H1 (cell line): Measurements from ENCODE around the gene BEX3. TPM values are rescaled to one million over a fixed set of nuclear protein-coding genes. Genes with fewer than 3 reads are reported as not detected.
"Not testable (repeated sequence)": the region's sequence is repeated elsewhere in the genome, so short reads cannot be mapped to it uniquely, and the experiment has no call there.

Experiments
- CTCF ChIA-PET: fragments of 300-600 bp; sonication (Branson Sonifier 250); formaldehyde crosslinking; loops from one replicate; lab custom pipeline; 2021; ENCODE audit not compliant: partially characterized antibody; lab: Charles Lee
- POLR2A ChIA-PET: fragments of 300-600 bp; sonication (Branson Sonifier 250); formaldehyde crosslinking; loops from one replicate; lab custom pipeline; 2021; ENCODE audit warnings: inconsistent platforms; ENCODE audit not compliant: partially characterized antibody; lab: Charles Lee
- DNase-seq, 2 experiments: peaks; one replicate each; pipeline versions ENCODE4 v3.0.0 to v3.0.0-alpha.2; 2010 to 2022; ENCODE audit warnings: low spot score in 2 of 2, low read depth in 1 of 2, mixed read lengths in 1 of 2
- FAIRE-seq: peaks from 2 replicates; lab custom pipeline; 2011; peaks lifted over from hg19 to GRCh38; lab: Jason Lieb, UNC
- H2AFZ ChIP-seq: 2 replicates; pipeline ENCODE4 v1.8.1; 2012; ENCODE audit warnings: low read length, inconsistent platforms
- H2AK5ac ChIP-seq: 2 replicates; pipeline ENCODE4 v1.6.1; 2013; ENCODE audit warnings: low read depth, low read length
- H2BK120ac ChIP-seq: replicated peaks from 2 replicates; pipeline ENCODE3; 2013; ENCODE audit warnings: low read depth, low read length, inconsistent platforms
- H2BK12ac ChIP-seq: 2 replicates; pipeline ENCODE4 v1.6.1; 2013; ENCODE audit warnings: low read depth, low read length
- H2BK15ac ChIP-seq: 2 replicates; pipeline ENCODE4 v1.6.1; 2013; ENCODE audit warnings: low read length
- H2BK20ac ChIP-seq: 2 replicates; pipeline ENCODE4 v1.6.1; 2013; ENCODE audit warnings: low read length
- H2BK5ac ChIP-seq: 2 replicates; pipeline ENCODE4 v1.6.1; 2013; ENCODE audit warnings: low read depth, low read length
- H3K14ac ChIP-seq: 2 replicates; pipeline ENCODE4 v1.6.1; 2013; ENCODE audit warnings: inconsistent platforms; ENCODE audit not compliant: insufficient read length
- H3K18ac ChIP-seq: 2 replicates; pipeline ENCODE4 v1.6.1; 2013; ENCODE audit warnings: low read length; ENCODE audit errors: extremely low read depth
- H3K23ac ChIP-seq: 2 replicates; pipeline ENCODE4 v1.6.1; 2013; ENCODE audit warnings: inconsistent platforms; ENCODE audit not compliant: insufficient read length
- H3K23me2 ChIP-seq: 2 replicates; pipeline ENCODE4 v1.6.1; 2013; ENCODE audit warnings: low read depth, low read length
- H3K27ac ChIP-seq: 2 replicates; pipeline ENCODE4 v1.6.1; 2011; ENCODE audit warnings: low read depth, low read length, inconsistent platforms
- H3K27me3 ChIP-seq, 4 experiments: replicated peaks in 1 of 4; 1 replicate in 1 of 4; 2 replicates in 3 of 4; pipeline versions ENCODE4 v1.6.1 to v1.8.1; 2011 to 2013; ENCODE audit warnings: low read length in 3 of 4, mild to moderate bottlenecking in 3 of 4, inconsistent platforms in 2 of 4, mixed read lengths in 2 of 4, moderate library complexity in 1 of 4; ENCODE audit not compliant: control insufficient read depth in 3 of 4, insufficient read depth in 3 of 4; ENCODE audit errors: extremely low read depth in 1 of 4
- H3K36me3 ChIP-seq, 4 experiments: 2 replicates each; pipeline versions ENCODE4 v1.6.1 to v1.8.1; 2011 to 2013; ENCODE audit warnings: mild to moderate bottlenecking in 4 of 4, low read length in 3 of 4, moderate library complexity in 2 of 4, control low read depth in 1 of 4, inconsistent platforms in 1 of 4; ENCODE audit not compliant: insufficient read depth in 4 of 4, control insufficient read depth in 2 of 4
- H3K4ac ChIP-seq: replicated peaks from 2 replicates; pipeline ENCODE3; 2013; ENCODE audit warnings: low read length, low read depth, mixed read lengths, inconsistent platforms; ENCODE audit not compliant: insufficient read length
- H3K4me1 ChIP-seq, 4 experiments: replicated peaks in 1 of 4; 1 replicate in 1 of 4; 2 replicates in 3 of 4; pipeline versions ENCODE4 v1.6.1 to v1.8.1; 2011 to 2013; ENCODE audit warnings: low read length in 3 of 4, inconsistent platforms in 2 of 4, mixed read lengths in 1 of 4; ENCODE audit not compliant: insufficient read depth in 4 of 4, control insufficient read depth in 3 of 4
- H3K4me2 ChIP-seq, 2 experiments: 2 replicates each; pipeline versions ENCODE4 v1.6.1 to v1.8.1; 2011 to 2013; ENCODE audit warnings: low read depth in 2 of 2, low read length in 2 of 2, control low read depth in 1 of 2, inconsistent platforms in 1 of 2, mild to moderate bottlenecking in 1 of 2; ENCODE audit not compliant: insufficient read depth in 1 of 2
- H3K4me3 ChIP-seq, 4 experiments: fragments of 200-600, 300-600 bp in 1 of 4; sonication (generic), shearing (Covaris generic), sonication (Bioruptor Twin) in 1 of 4; 2 replicates each; pipeline versions ENCODE4 v1.5.1 to v1.8.1; 2011 to 2016; ENCODE audit warnings: low read length in 4 of 4, low read depth in 3 of 4, control low read depth in 2 of 4, inconsistent platforms in 2 of 4, mild to moderate bottlenecking in 2 of 4, mixed read lengths in 1 of 4, moderate library complexity in 1 of 4; ENCODE audit not compliant: insufficient read depth in 2 of 4; ENCODE audit errors: extremely low read depth in 1 of 4
- H3K56ac ChIP-seq: replicated peaks from 2 replicates; pipeline ENCODE3; 2013; ENCODE audit warnings: low read depth, mild to moderate bottlenecking, mixed read lengths, low read length, inconsistent platforms; ENCODE audit not compliant: insufficient read length
- H3K79me1 ChIP-seq: 2 replicates; pipeline ENCODE4 v1.6.1; 2013; ENCODE audit warnings: low read depth, low read length, control low read depth
- H3K79me2 ChIP-seq, 2 experiments: 2 replicates each; pipeline versions ENCODE4 v1.6.1 to v1.8.1; 2012 to 2013; ENCODE audit warnings: low read length in 2 of 2, mild to moderate bottlenecking in 2 of 2, inconsistent platforms in 1 of 2; ENCODE audit not compliant: insufficient read depth in 2 of 2, control insufficient read depth in 1 of 2
- H3K9ac ChIP-seq, 4 experiments: replicated peaks in 1 of 4; 1 replicate in 1 of 4; 2 replicates in 3 of 4; pipeline versions ENCODE4 v1.6.1 to v1.8.1; 2011 to 2013; ENCODE audit warnings: low read depth in 3 of 4, low read length in 3 of 4, control low read depth in 2 of 4, mild to moderate bottlenecking in 2 of 4, moderate library complexity in 2 of 4, inconsistent platforms in 1 of 4; ENCODE audit errors: extremely low read depth in 1 of 4
- H3K9me3 ChIP-seq, 2 experiments: 2 replicates each; pipeline versions ENCODE4 v1.6.1 to v1.8.1; 2012 to 2013; ENCODE audit warnings: mild to moderate bottlenecking in 2 of 2, moderate library complexity in 2 of 2, control low read depth in 1 of 2, inconsistent platforms in 1 of 2, low read depth in 1 of 2, low read length in 1 of 2, mixed read lengths in 1 of 2; ENCODE audit not compliant: insufficient read depth in 2 of 2
- H4K20me1 ChIP-seq, 2 experiments: replicated peaks in 1 of 2; 2 replicates each; pipeline versions ENCODE3 to v1.8.1; 2011 to 2013; ENCODE audit warnings: inconsistent platforms in 2 of 2, low read length in 2 of 2, mild to moderate bottlenecking in 1 of 2; ENCODE audit not compliant: insufficient read depth in 2 of 2, control insufficient read depth in 1 of 2
- H4K5ac ChIP-seq: 2 replicates; pipeline ENCODE4 v1.6.1; 2013; ENCODE audit warnings: low read length, low read depth, mixed read lengths, inconsistent platforms; ENCODE audit not compliant: insufficient read length
- H4K8ac ChIP-seq: 2 replicates; pipeline ENCODE4 v1.8.0; 2013; ENCODE audit warnings: mild to moderate bottlenecking, moderate library complexity, low read length, inconsistent platforms; ENCODE audit not compliant: insufficient read depth; ENCODE audit errors: extremely low read depth
- H4K91ac ChIP-seq: replicated peaks from 2 replicates; pipeline ENCODE3; 2013; ENCODE audit warnings: low read length, mixed read lengths, inconsistent platforms; ENCODE audit not compliant: insufficient read length
- WGBS, 2 experiments: shearing (Covaris generic) in 1 of 2; methylation state at CpG; one replicate each; pipeline versions ENCODE4 v1.1.6 to v1.1.7; 2013 to 2015; ENCODE audit warnings: low lambda C conversion rate in 2 of 2, mixed read lengths in 2 of 2, inconsistent platforms in 1 of 2, low coverage in 1 of 2, missing lambda C conversion rate in 1 of 2; ENCODE audit not compliant: insufficient replicate concordance in 2 of 2, insufficient coverage in 1 of 2, insufficient read length in 1 of 2; ENCODE audit errors: extremely low coverage in 1 of 2, missing lambda C conversion rate in 1 of 2; 5-methylcytosine and 5-hydroxymethylcytosine counted together
- polyA plus RNA-seq, 7 experiments: library from polyadenylated mRNA; depleted of rRNA in 3 of 7; stranded (reverse) in 5 of 7; unstranded in 2 of 7; fragments of >200 nt in 5 of 7; fragments of 200-250 nt in 2 of 7; gene quantifications; 1 replicate in 5 of 7; 2 replicates in 1 of 7; 4 replicates in 1 of 7; pipeline versions ENCODE4 v1.2.1 to v1.2.3, GENCODE V29; 2011 to 2013; ENCODE audit warnings: missing spikeins in 2 of 7, mixed read lengths in 2 of 7
- total RNA-seq: library from RNA; stranded (reverse); fragmentation: NEBNext Ultra II Directional; extraction: Animal tissue kit (Norgen Biotek cat#: 25700); gene quantifications from 2 replicates; pipeline ENCODE4 v1.2.1, GENCODE V29; 2021

Gene BEX3
- total and polyA plus RNA-seq, 2 of the 8 experiments (the other 6 are each of a cell fraction or from before 2014, with no cell fraction given) = 330 to 366 TPM

GRCh38 chrX:103385283-103385830, 9.0 kb downstream of the BEX3 start:
- POLR2A ChIA-PET = interaction anchor here (1.4 to 2.8 kb wide), 4 partner anchors 8 to 29 kb away, joined by 3 to 13 read pairs (median 4); partner anchors contain the start of genes BEX3 and TCEAL9
- WGBS, 2 experiments = no CpG with 5 or more reads among the region's 5 CpGs
- H3K27ac ChIP-seq, H3K4ac ChIP-seq, H3K23me2 ChIP-seq, H2BK15ac ChIP-seq, H3K4me2 ChIP-seq, H4K20me1 ChIP-seq, H3K27me3 ChIP-seq, H2BK12ac ChIP-seq, H3K9me3 ChIP-seq, H2BK5ac ChIP-seq, H3K4me3 ChIP-seq, H3K18ac ChIP-seq, H2AK5ac ChIP-seq, H4K5ac ChIP-seq, H3K56ac ChIP-seq, H3K36me3 ChIP-seq, H3K9ac ChIP-seq, H3K4me1 ChIP-seq, H2BK20ac ChIP-seq, H3K23ac ChIP-seq, H3K79me2 ChIP-seq, H3K14ac ChIP-seq, H4K8ac ChIP-seq, H3K79me1 ChIP-seq, H2BK120ac ChIP-seq, H4K91ac ChIP-seq, H2AFZ ChIP-seq, DNase-seq, FAIRE-seq: not testable (repeated sequence)
- CTCF ChIA-PET = interaction anchor here (1.3 to 1.4 kb wide), 2 partner anchors 53 to 79 kb away, joined by 3 read pairs; no protein-coding TSS in a partner anchor
